Activated T-helper 2 cell treated with anti-CD3 and anti-CD28 coated beads, Interferon-gamma antibody, Interleukin-2, Interleukin-4, amounts not matched to agents 10 μg/mL and 5 μg/mL and 100 μg/mL, durations not matched to agents 14 hours and 24 hours and 36 hours (primary cell): ENCODE results near the gene SBNO1. TPM values are rescaled to one million over a fixed set of nuclear protein-coding genes. Genes with fewer than 3 reads are reported as not detected.

Source experiments
- DNase-seq: peaks from one replicate; pipeline ENCODE4 v3.0.0; 2021; ENCODE audit warnings: low spot score
- H3K27ac Mint-ChIP-seq: one replicate; pipeline ENCODE4 v1.8.0; 2021; ENCODE audit warnings: mixed read lengths
- H3K27me3 Mint-ChIP-seq: one replicate; pipeline ENCODE4 v1.8.0; 2021; ENCODE audit warnings: low read depth, mixed read lengths
- H3K36me3 Mint-ChIP-seq: one replicate; pipeline ENCODE4 v1.8.0; 2021; ENCODE audit warnings: low read depth, mixed read lengths
- H3K4me1 Mint-ChIP-seq: one replicate; pipeline ENCODE4 v1.8.0; 2021; ENCODE audit warnings: low read depth, mixed read lengths
- H3K4me3 Mint-ChIP-seq: one replicate; pipeline ENCODE4 v1.8.0; 2021; ENCODE audit warnings: low read depth, mild to moderate bottlenecking, moderate library complexity, mixed read lengths
- H3K9me3 Mint-ChIP-seq: one replicate; pipeline ENCODE4 v1.8.0; 2021; ENCODE audit warnings: mixed read lengths
- intact Hi-C: fragments of 100-400 bp; cut with micrococcal nuclease; formaldehyde crosslinking; loops from one replicate; pipeline ENCODE4 v1.15.1; 2023
- total RNA-seq: library from RNA; stranded (reverse); gene quantifications from 2 replicates; pipeline ENCODE4 v1.2.3, GENCODE V29; 2022

SBNO1 gene
- total RNA-seq, 1 donor from 2014 or later = 51.1 TPM

DNA sequence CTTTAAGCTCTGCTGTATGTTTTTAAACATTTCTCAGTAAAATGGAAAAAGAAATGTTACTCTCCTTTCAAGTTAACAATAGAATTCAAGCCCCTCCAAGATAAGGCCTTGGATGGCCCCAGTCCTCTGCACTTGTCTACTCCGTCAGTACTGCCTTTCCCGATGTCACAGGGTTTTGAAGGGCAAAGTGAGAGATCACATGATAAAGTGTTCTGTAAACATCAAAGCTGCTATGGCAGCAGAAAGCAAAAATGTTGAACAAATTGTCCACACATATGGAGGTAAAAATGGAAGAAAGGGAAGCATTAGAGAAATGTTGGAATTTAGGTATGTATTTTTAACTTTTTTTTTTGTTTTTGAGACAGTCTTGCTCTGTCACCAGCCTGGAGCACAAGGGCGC lies 59.5 kb downstream of the SBNO1 start:
- no peaks in the 10 kb centered on the region for H3K27me3 Mint-ChIP-seq
- intact Hi-C loops = no loop called here
- H3K36me3 Mint-ChIP-seq = peaks cover 64% of the 10 kb centered on the region
- DNase-seq = no peak
- no peaks in the 10 kb centered on the region for H3K4me1 Mint-ChIP-seq
- no peaks in the 10 kb centered on the region for H3K9me3 Mint-ChIP-seq
- H3K27ac Mint-ChIP-seq = no peak overlapping the region
- H3K4me3 Mint-ChIP-seq = no peak overlapping the region

DNA sequence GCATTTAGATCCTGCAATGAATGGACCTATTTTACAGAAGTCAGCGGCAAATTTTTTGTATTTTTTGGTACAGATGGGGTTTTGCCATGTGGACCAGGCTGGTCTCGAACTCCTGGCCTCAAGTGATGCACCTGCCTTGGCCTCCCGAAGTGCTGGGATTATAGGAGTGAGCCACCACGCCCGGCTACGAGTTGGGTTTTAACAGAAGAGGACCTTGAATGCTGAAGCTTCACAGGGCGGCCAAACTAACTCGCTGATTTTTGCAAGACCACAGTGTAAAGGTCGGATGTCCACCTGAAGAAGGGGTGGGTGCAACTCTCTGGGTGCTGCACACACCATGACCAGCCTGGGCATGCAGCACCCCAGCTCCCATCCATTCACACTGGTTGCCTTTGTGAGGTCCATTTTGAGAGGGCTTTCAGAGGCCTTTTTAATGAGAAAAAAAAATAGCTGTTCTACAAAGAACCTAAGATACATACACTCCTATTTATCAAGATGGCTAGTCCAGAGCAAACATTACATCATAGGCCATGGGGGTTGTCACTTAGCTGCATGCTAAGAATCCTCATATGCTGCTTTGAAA lies 71.4 kb downstream of the SBNO1 start:
- Mint-ChIP-seq H3K27me3 (no peaks in the 10 kb centered on the region), H3K4me1 (no peaks in the 10 kb centered on the region), H3K36me3 (peaks cover 45% of the 10 kb centered on the region), H3K27ac (no peak overlapping the region), H3K4me3 (no peak overlapping the region), H3K9me3 (no peaks in the 10 kb centered on the region)
- DNase-seq = no peak
- intact Hi-C loops = no loop called here

DNA sequence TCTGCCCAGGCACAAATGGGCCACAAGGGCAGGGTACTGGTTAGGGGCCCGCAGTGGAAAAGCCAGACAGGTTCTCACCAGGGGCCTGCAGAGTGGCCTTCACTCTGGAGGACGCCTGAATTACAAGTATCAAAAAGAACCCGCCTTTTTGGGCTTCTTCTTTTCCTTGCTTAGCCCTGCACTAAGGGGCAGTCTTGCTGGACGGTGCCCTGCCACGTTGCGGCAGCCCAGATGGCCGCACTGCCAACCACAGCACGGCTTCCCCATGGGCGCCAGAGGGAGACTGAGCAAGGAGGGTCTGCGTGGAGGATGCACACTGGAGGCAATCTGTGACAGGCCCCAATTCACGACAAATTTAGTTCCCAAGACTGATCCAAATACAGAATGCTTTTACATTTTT lies 74.7 kb downstream of the SBNO1 start:
- Mint-ChIP-seq H3K27me3 (no peaks in the 10 kb centered on the region), H3K4me3 (no peak overlapping the region), H3K27ac (no peak overlapping the region), H3K9me3 (no peaks in the 10 kb centered on the region), H3K36me3 (peaks cover 26% of the 10 kb centered on the region), H3K4me1 (no peaks in the 10 kb centered on the region)
- DNase-seq = no peak
- intact Hi-C loops = no loop called here

DNA sequence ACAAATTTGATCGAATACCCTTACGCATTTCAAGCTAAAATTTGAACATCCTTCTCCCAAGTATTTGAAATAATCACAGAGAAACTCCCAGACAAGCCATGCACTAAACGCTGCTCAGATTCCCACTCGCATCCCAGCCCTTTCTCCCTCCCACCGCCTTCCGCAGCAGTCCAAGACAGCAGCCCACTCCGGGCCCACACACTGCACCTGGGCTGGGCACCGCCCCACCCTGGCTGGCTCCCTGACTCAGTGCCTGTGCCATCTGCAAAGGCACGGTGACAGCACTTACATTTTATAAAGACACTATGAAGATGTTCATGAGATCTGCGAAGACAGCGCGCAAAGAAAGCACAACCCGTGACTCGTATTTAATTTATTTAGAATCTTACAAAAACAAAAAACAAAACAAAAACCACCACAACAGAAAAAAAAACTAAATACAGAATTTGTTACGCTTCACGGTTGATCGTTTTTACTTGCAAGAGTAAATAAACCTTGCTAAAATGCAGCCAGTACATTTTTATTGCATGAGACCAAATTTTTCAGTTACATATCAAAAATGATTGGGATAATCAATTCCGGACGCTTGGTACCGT lies 75.8 kb downstream of the SBNO1 start:
- Mint-ChIP-seq H3K4me1 (no peaks in the 10 kb centered on the region), H3K4me3 (no peak overlapping the region), H3K9me3 (no peaks in the 10 kb centered on the region), H3K27me3 (no peaks in the 10 kb centered on the region), H3K27ac (peak overlapping the region; percentile 1), H3K36me3 (peaks cover 18% of the 10 kb centered on the region)
- intact Hi-C loops = no loop called here
- no peak for DNase-seq

DNA sequence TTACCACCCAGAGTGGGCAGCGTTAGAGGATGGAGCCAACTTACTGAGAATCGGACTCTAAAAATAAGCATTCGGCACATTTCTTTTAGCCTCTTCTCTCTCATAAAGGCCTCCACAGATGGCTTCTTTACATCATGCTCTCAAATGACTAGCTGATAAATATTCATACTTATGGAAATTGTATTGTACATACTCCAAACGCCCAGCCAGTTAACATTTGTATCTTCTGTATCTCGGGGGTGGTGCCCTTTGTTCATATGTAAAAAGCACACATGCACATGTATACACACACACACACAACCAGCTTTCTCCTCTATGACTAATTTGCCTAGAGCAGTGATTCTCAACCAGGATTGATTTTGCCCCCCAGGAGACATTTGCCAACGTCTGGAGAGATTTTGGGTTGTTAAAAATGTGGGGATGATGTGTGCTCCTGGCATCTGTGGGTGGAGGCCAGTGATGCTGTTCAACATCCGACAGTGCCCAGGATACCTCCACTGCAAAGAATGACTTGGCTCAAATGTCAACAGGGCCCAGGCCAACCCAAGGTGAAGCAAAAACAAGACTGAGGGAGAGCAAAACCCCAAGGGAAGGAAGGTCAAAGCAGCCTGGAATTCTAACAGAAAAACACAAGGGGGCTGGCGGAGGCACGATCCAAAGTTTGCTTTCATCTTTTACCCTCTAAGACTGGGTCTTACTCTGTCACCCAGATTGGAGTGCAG lies 77.8 kb downstream of the SBNO1 start:
- Mint-ChIP-seq H3K27me3 (no peaks in the 10 kb centered on the region), H3K4me3 (no peak overlapping the region), H3K4me1 (no peaks in the 10 kb centered on the region), H3K36me3 (peaks cover 10% of the 10 kb centered on the region), H3K27ac (peak overlapping the region; percentile 22), H3K9me3 (no peaks in the 10 kb centered on the region)
- intact Hi-C loops = no loop called here
- no peak for DNase-seq

DNA sequence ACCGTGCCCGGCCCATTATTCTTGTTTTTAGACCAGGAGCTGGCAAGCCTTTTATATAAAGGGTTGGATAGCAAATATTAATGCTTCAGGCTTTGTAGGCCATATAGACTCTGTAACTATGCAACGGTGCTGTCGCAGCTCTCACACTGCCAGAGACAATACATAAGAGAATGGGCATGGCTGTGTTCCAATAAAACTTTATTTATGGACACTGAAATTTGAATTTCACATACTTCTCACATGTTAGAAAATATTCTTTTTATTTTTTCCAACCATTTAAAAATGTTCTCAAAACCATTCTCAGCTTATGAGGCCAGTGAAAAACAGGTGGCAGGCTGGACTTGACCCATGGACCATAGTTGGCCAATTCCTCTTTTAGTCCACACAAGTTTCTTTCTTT lies 80.0 kb downstream of the SBNO1 start:
- Mint-ChIP-seq H3K27ac (no peak overlapping the region), H3K9me3 (no peaks in the 10 kb centered on the region), H3K4me1 (no peaks in the 10 kb centered on the region), H3K27me3 (no peaks in the 10 kb centered on the region), H3K4me3 (no peak overlapping the region), H3K36me3 (peaks cover 5% of the 10 kb centered on the region)
- intact Hi-C loops = no loop called here
- DNase-seq = no peak

DNA sequence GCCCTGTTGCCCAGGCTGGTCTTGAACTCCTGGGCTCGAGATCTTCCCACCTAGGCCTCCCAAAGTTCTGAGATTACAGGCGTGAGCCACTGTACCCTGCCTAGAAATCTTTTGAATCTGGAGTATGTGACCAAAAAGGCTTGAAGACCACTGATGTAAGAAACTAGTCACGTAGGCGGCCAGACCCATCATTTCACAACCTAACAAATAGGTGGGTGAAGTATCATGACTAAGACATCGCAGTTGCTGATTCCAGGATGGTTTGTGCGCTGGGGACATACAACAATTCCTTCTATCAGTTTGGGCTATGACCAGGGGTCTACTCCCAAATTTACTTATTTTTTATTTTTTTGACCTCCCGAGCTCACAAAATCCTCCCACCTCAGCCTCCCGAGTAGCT lies 81.2 kb downstream of the SBNO1 start:
- Mint-ChIP-seq H3K27me3 (no peaks in the 10 kb centered on the region), H3K27ac (no peak overlapping the region), H3K9me3 (no peaks in the 10 kb centered on the region), H3K4me1 (no peaks in the 10 kb centered on the region), H3K4me3 (no peak overlapping the region), H3K36me3 (no peaks in the 10 kb centered on the region)
- no peak for DNase-seq
- intact Hi-C loops = no loop called here

GRCh38 chr12:123282111-123282510 lies 82.5 kb downstream of the SBNO1 start:
- DNase-seq = no peak
- intact Hi-C loops = no loop called here
- Mint-ChIP-seq H3K36me3 (no peaks in the 10 kb centered on the region), H3K27ac (no peak overlapping the region), H3K4me1 (peaks cover 4% of the 10 kb centered on the region), H3K27me3 (no peaks in the 10 kb centered on the region), H3K4me3 (no peak overlapping the region), H3K9me3 (no peaks in the 10 kb centered on the region)

DNA sequence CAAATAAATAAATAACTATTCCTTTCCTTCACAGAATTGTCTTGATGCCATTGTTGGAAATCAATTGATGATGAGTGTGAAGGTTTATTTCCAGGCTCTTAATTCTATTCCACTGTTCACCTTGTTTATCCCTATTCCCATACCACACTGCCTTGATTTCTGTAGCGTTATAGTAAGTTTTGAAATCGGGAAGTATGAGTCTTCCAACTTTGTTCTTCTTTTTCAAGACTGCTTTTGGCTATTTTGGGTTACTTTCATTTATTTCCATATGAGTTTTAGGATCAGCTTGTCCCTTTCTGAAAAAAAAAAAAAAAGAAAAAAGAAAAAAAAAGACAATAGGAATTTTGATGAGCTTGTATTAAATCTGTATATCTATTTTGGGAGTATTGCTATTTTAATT lies 83.7 kb downstream of the SBNO1 start:
- intact Hi-C loops = no loop called here
- Mint-ChIP-seq H3K36me3 (no peaks in the 10 kb centered on the region), H3K9me3 (no peaks in the 10 kb centered on the region), H3K4me1 (peaks cover 4% of the 10 kb centered on the region), H3K27ac (no peak overlapping the region), H3K4me3 (no peak overlapping the region), H3K27me3 (no peaks in the 10 kb centered on the region)
- no peak for DNase-seq

GRCh38 chr12:123278101-123278627 lies 86.5 kb downstream of the SBNO1 start:
- no peaks in the 10 kb centered on the region for H3K36me3 Mint-ChIP-seq
- H3K4me1 Mint-ChIP-seq = peaks cover 4% of the 10 kb centered on the region
- peak overlapping the region; percentile 96 for H3K27ac Mint-ChIP-seq
- no peak for DNase-seq
- intact Hi-C loops = loop anchor here (2.0 kb wide), 1 partner anchor 87 kb away; the partner anchor contains the start of gene SBNO1
- no peaks in the 10 kb centered on the region for H3K27me3 Mint-ChIP-seq
- no peak overlapping the region for H3K4me3 Mint-ChIP-seq
- no peaks in the 10 kb centered on the region for H3K9me3 Mint-ChIP-seq

GRCh38 chr12:123273166-123273565 lies 91.5 kb downstream of the SBNO1 start:
- Mint-ChIP-seq H3K36me3 (no peaks in the 10 kb centered on the region), H3K4me1 (peaks cover 17% of the 10 kb centered on the region), H3K9me3 (no peaks in the 10 kb centered on the region), H3K27me3 (no peaks in the 10 kb centered on the region), H3K4me3 (peak overlapping the region; percentile 21), H3K27ac (no peak overlapping the region)
- intact Hi-C loops = no loop called here
- DNase-seq = no peak

- peak; percentile 69 for DNase-seq
- no peak overlapping the region for H3K27ac Mint-ChIP-seq
- no peaks in the 10 kb centered on the region for H3K36me3 Mint-ChIP-seq
- no peak overlapping the region for H3K4me3 Mint-ChIP-seq
- intact Hi-C loops = no loop called here
- no peaks in the 10 kb centered on the region for H3K27me3 Mint-ChIP-seq
- peaks cover 18% of the 10 kb centered on the region for H3K4me1 Mint-ChIP-seq
- no peaks in the 10 kb centered on the region for H3K9me3 Mint-ChIP-seq
These were observed 93.5 kb downstream of the SBNO1 start for GRCh38 chr12:123271001-123271668.
